Loucy (cell line): ENCODE measurements around the gene YIF1B.

ENCODE experiments used
- EZH2phosphoT487 ChIP-seq: fragments of 200-600 bp; IDR thresholded peaks from 2 replicates; pipeline ENCODE4 v1.6.1; 2018; ENCODE audit warnings: antibody characterized with exemption, mild to moderate bottlenecking, moderate library complexity, borderline replicate concordance
- TF ChIP-seq, protein P1 (sequence below): fragments of 200-600 bp; sonication (generic); conservative IDR thresholded peaks from 2 replicates; pipeline ENCODE4 v1.5.1; 2014; ENCODE audit warnings: mild to moderate bottlenecking, antibody characterized with exemption, low read length

- TF ChIP-seq, protein P1, sequence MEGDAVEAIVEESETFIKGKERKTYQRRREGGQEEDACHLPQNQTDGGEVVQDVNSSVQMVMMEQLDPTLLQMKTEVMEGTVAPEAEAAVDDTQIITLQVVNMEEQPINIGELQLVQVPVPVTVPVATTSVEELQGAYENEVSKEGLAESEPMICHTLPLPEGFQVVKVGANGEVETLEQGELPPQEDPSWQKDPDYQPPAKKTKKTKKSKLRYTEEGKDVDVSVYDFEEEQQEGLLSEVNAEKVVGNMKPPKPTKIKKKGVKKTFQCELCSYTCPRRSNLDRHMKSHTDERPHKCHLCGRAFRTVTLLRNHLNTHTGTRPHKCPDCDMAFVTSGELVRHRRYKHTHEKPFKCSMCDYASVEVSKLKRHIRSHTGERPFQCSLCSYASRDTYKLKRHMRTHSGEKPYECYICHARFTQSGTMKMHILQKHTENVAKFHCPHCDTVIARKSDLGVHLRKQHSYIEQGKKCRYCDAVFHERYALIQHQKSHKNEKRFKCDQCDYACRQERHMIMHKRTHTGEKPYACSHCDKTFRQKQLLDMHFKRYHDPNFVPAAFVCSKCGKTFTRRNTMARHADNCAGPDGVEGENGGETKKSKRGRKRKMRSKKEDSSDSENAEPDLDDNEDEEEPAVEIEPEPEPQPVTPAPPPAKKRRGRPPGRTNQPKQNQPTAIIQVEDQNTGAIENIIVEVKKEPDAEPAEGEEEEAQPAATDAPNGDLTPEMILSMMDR = 0 out of 2 replicates have a peak, but pooled peaks have one; percentile 25
- no peak for TF ChIP-seq EZH2phosphoT487
These were observed 6.0 kb upstream of the YIF1B start for GRCh38 chr19:38321646-38322196.
